Testis (tissue), 3 donors: ENCODE measurements around the gene CCDC184. TPM values are rescaled to one million over a fixed set of nuclear protein-coding genes. Genes with fewer than 3 reads are reported as not detected.

ENCODE experiments used
- DNase-seq: peaks from one replicate; pipeline ENCODE4 v3.0.0-alpha.2; 2019
- H3K27ac ChIP-seq, 2 donors: fragments of 200-600 bp; sonication (generic); one replicate each; pipeline ENCODE4 v1.5.1; 2019
- H3K27me3 ChIP-seq: fragments of 200-600 bp; sonication (generic); one replicate; pipeline ENCODE4 v1.5.1; 2019
- H3K36me3 ChIP-seq: fragments of 200-600 bp; sonication (generic); one replicate; pipeline ENCODE4 v1.5.1; 2017; ENCODE audit warnings: low read depth; ENCODE audit errors: missing control alignments
- H3K4me1 ChIP-seq: fragments of 200-600 bp; sonication (generic); one replicate; pipeline ENCODE4 v1.5.1; 2019
- H3K4me3 ChIP-seq, 2 donors: fragments of 200-600 bp; sonication (generic); one replicate each; pipeline ENCODE4 v1.5.1; 2017 to 2019
- H3K9me3 ChIP-seq: fragments of 200-600 bp; sonication (generic); one replicate; pipeline ENCODE4 v1.5.1; 2017
- CTCF ChIP-seq, 3 experiments: fragments of 450-650 bp in 2 of 3; fragments of 200-600 bp in 1 of 3; sonication (generic) in 1 of 3; IDR thresholded peaks; one replicate each; pipeline ENCODE4 v1.5.1; 2016 to 2019; ENCODE audit warnings: antibody characterized with exemption in 3 of 3, mild to moderate bottlenecking in 2 of 3, moderate library complexity in 1 of 3
- POLR2A ChIP-seq: fragments of 450-650 bp; IDR thresholded peaks from one replicate; pipeline ENCODE4 v1.6.1; 2017; ENCODE audit warnings: antibody characterized with exemption, mild to moderate bottlenecking, moderate library complexity
- WGBS, 2 donors: methylation state at CpG; one replicate each; pipeline ENCODE4 v1.1.5; 2018; 5-methylcytosine and 5-hydroxymethylcytosine counted together
- intact Hi-C: fragments of 100-400 bp; cut with DNase I; formaldehyde crosslinking; loops from one replicate; pipeline ENCODE4 v1.15.1; 2023; ENCODE audit warnings: low total_unique reads
- polyA plus RNA-seq: library from polyadenylated mRNA; stranded (reverse); fragments of 350-450 nt; fragmentation: Illumina TruSeq; extraction: RNeasy Lipid Tissue Mini Kit (QIAGEN cat#74804); gene quantifications from one replicate; pipeline ENCODE4 v1.2.3, GENCODE V29; 2014; ENCODE audit warnings: low read depth, low replicate concordance; ENCODE audit not compliant: insufficient read depth
- total RNA-seq, 2 donors: library from RNA; depleted of rRNA; stranded (reverse); fragments of >200 nt; gene quantifications; one replicate each; pipeline ENCODE4 v1.2.3, GENCODE V29; 2016

The CCDC184 gene
- total and polyA plus RNA-seq, 3 donors from 2014 or later: 6.9 to 8.0 (median 7.8) TPM

GRCh38 chr12:48177982-48178381 is 5.5 kb upstream of the CCDC184 start:
- Histone ChIP-seq H3K4me3 (no peak overlapping the region), H3K36me3 (no peaks in the 10 kb centered on the region), H3K9me3 (no peaks in the 10 kb centered on the region), H3K4me1 (peaks cover 5% of the 10 kb centered on the region), H3K27me3 (no peaks in the 10 kb centered on the region), H3K27ac (no peak overlapping the region)
- TF ChIP-seq POLR2A (no peak), CTCF (IDR thresholded peaks at IDR 0.05) (no peak)
- intact Hi-C loops: no loop called here
- WGBS, 2 donors: 83 to 87% methylated on average over 4 of the region's 4 CpGs
- no peak for DNase-seq

- no peak for DNase-seq
- intact Hi-C loops: no loop called here
- 95 to 100% methylated on average over 1 of the region's 1 CpG for WGBS, 2 donors
- TF ChIP-seq POLR2A: no peak
- no peak for TF ChIP-seq CTCF (IDR thresholded peaks at IDR 0.05)
- no peak overlapping the region for H3K4me3 ChIP-seq
- H3K36me3 ChIP-seq: no peaks in the 10 kb centered on the region
- no peaks in the 10 kb centered on the region for H3K9me3 ChIP-seq
- H3K27ac ChIP-seq: no peak overlapping the region
- no peaks in the 10 kb centered on the region for H3K27me3 ChIP-seq
- peaks cover 9% of the 10 kb centered on the region for H3K4me1 ChIP-seq
Measured at GRCh38 chr12:48179466-48179865, 4.0 kb upstream of the CCDC184 start.

- H3K9me3 ChIP-seq: no peaks in the 10 kb centered on the region
- DNase-seq: no peak
- H3K27ac ChIP-seq: no peak overlapping the region
- H3K4me3 ChIP-seq: no peak overlapping the region
- H3K4me1 ChIP-seq: peaks cover 9% of the 10 kb centered on the region
- WGBS, 2 donors: 90 to 93% methylated on average over 1 of the region's 1 CpG
- TF ChIP-seq CTCF (IDR thresholded peaks at IDR 0.05) (no peak), POLR2A (no peak)
- H3K36me3 ChIP-seq: no peaks in the 10 kb centered on the region
- no peaks in the 10 kb centered on the region for H3K27me3 ChIP-seq
- intact Hi-C loops: no loop called here
Measured at GRCh38 chr12:48180424-48180823, 3.0 kb upstream of the CCDC184 start.

- Histone ChIP-seq H3K36me3 (no peaks in the 10 kb centered on the region), H3K4me1 (peaks cover 9% of the 10 kb centered on the region), H3K27me3 (no peaks in the 10 kb centered on the region), H3K4me3 (no peak overlapping the region), H3K9me3 (no peaks in the 10 kb centered on the region), H3K27ac (no peak overlapping the region)
- no peak for DNase-seq
- TF ChIP-seq POLR2A: no peak
- no peak for TF ChIP-seq CTCF (IDR thresholded peaks at IDR 0.05)
- WGBS, 2 donors: 87 to 89% methylated on average over 2 of the region's 2 CpGs
- intact Hi-C loops: no loop called here
Measured at GRCh38 chr12:48180857-48181495, 2.5 kb upstream of the CCDC184 start.

DNA sequence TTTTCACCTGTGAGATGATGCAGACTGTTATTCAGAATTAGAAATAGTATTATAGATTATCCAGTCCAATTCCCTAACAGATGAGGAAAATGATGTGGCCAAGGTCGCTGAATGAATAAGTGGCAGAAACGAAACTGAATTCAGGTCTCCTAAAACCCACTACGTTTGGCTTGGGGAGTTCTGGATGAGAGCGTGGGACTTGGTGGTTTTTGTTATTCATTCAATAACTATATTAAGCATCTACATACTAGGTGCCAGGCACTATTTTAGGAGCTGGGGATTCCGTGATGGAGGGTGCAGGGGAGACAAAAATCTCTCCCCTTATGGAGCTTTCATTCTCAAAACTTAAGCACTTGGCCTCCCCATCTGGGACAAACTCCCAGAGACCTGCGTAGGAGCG is 813 bp upstream of the CCDC184 start:
- H3K4me1 ChIP-seq: peaks cover 9% of the 10 kb centered on the region
- H3K27me3 ChIP-seq: no peaks in the 10 kb centered on the region
- H3K4me3 ChIP-seq: peak overlapping the region; percentile 60 to 75
- no peak for TF ChIP-seq CTCF (IDR thresholded peaks at IDR 0.05)
- TF ChIP-seq POLR2A: no peak
- no peak overlapping the region for H3K27ac ChIP-seq
- 2 to 4% methylated on average over 7 of the region's 7 CpGs for WGBS, 2 donors
- no peak for DNase-seq
- no peaks in the 10 kb centered on the region for H3K36me3 ChIP-seq
- intact Hi-C loops: no loop called here
- H3K9me3 ChIP-seq: no peaks in the 10 kb centered on the region
